Epithelial cell of esophagus (primary cell): ENCODE measurements around the gene ALDOA.
A peak's percentile ranks its signal among the peaks of the same experiment; 100 is the strongest.

ENCODE experiments used
- DNase-seq: peaks from one replicate; pipeline ENCODE4 v3.0.0; 2010; ENCODE audit warnings: low read depth
- H3K4me3 ChIP-seq: 2 replicates; pipeline ENCODE4 v1.5.1; 2011; ENCODE audit warnings: mild to moderate bottlenecking, low read length, control low read depth
- TF ChIP-seq, protein P1 (sequence below): IDR thresholded peaks from 2 replicates; pipeline ENCODE4 v1.5.1; 2011; ENCODE audit warnings: low read depth, mild to moderate bottlenecking, low read length, control low read depth, inconsistent platforms; ENCODE audit not compliant: insufficient read depth; ENCODE audit errors: missing control alignments

ALDOA gene

GRCh38 chr16:30068750-30069610 lies 3.4 kb downstream of the ALDOA start:
- peak; percentile 62 for DNase-seq

DNA sequence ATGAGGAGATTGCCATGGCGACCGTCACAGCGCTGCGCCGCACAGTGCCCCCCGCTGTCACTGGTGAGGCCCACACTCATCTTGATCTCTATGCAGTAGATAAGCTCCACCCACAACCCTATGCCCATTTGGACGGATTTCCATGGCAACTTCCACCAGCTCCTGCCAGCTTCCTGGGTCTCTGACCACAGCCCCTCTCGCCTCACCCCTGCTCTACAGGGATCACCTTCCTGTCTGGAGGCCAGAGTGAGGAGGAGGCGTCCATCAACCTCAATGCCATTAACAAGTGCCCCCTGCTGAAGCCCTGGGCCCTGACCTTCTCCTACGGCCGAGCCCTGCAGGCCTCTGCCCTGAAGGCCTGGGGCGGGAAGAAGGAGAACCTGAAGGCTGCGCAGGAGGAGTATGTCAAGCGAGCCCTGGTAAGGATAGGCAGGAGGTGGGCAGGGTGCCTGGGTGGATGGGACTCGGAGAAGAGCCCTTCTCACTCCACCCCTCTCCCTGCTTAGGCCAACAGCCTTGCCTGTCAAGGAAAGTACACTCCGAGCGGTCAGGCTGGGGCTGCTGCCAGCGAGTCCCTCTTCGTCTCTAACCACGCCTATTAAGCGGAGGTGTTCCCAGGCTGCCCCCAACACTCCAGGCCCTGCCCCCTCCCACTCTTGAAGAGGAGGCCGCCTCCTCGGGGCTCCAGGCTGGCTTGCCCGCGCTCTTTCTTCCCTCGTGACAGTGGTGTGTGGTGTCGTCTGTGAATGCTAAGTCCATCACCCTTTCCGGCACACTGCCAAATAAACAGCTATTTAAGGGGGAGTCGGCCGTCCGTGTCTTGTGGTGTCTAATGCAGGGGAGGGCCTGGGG lies 4.3 kb downstream of the ALDOA start:
- DNase-seq: no peak
- H3K4me3 ChIP-seq: no peak overlapping the region
- TF ChIP-seq, protein P1, sequence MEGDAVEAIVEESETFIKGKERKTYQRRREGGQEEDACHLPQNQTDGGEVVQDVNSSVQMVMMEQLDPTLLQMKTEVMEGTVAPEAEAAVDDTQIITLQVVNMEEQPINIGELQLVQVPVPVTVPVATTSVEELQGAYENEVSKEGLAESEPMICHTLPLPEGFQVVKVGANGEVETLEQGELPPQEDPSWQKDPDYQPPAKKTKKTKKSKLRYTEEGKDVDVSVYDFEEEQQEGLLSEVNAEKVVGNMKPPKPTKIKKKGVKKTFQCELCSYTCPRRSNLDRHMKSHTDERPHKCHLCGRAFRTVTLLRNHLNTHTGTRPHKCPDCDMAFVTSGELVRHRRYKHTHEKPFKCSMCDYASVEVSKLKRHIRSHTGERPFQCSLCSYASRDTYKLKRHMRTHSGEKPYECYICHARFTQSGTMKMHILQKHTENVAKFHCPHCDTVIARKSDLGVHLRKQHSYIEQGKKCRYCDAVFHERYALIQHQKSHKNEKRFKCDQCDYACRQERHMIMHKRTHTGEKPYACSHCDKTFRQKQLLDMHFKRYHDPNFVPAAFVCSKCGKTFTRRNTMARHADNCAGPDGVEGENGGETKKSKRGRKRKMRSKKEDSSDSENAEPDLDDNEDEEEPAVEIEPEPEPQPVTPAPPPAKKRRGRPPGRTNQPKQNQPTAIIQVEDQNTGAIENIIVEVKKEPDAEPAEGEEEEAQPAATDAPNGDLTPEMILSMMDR: no peak

More at GRCh38 chr16:30068750-30069610, 3.4 kb downstream of the ALDOA start:
- TF ChIP-seq, protein P1: peak; percentile 64
- H3K4me3 ChIP-seq: no peak overlapping the region

GRCh38 chr16:30070490-30070889 lies 4.9 kb downstream of the ALDOA start:
- DNase-seq: no peak
- TF ChIP-seq, protein P1: no peak
- H3K4me3 ChIP-seq: no peak overlapping the region

- DNase-seq: peak; percentile 91
- H3K4me3 ChIP-seq: peak within 1 kb of the TSS; percentile 90
- TF ChIP-seq, protein P1: no peak
Observed at GRCh38 chr16:30075503-30076275, 10.1 kb downstream of the ALDOA start, which contains the start of gene PPP4C. Gene PPP4C, plus strand, starts transcription at chr16:30075994. Its CDS starts 384 bp downstream, at chr16:30076378.

DNA sequence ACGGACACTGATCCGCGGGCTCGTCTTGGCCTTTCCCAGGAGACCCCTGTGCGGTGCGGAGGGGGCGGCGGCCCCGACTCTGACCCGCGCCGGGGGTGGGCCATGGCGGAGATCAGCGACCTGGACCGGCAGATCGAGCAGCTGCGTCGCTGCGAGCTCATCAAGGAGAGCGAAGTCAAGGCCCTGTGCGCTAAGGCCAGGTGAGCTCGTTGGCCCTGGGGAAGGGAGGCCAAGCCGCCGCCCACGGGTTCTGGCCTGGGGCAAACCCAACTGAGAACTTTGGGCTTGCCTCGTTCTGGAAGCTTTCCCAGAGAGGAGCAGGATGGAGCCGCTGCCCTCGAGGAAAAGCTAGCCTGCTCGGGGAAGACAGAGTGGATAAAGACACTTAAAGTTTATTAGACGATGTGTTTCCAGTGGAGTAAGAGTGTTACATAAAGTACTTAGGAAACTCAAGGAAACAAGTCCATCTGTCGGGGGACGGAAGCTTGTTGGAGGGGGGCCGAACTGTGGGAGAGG lies 10.8 kb downstream of the ALDOA start:
- no peak for DNase-seq
- TF ChIP-seq, protein P1: no peak

DNA sequence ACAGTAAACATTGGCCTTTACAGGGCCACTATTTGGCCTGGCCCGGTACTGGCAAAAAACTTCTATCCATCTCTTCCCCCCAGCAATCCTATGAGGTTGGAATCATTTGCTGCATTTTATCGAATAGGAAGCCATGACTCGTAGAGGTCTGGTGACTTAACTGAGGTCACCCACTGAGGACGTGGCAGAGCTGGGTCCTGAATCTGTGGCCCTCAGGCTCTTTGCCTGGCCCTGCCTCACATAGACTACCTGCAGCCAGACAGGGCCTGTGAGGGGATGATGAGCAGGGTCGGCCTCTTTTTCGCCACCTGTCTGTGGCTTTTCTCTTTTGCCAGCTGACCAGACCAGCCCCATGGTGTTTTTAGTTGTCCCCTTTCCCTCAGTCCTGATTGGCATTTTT lies 12.1 kb downstream of the ALDOA start:
- no peak overlapping the region for H3K4me3 ChIP-seq
- TF ChIP-seq, protein P1: no peak
- no peak for DNase-seq

More for the DNA sequence above, 10.8 kb downstream of the ALDOA start:
- peak overlapping the region; percentile 90 for H3K4me3 ChIP-seq
